ENCODE measurements around the gene ANAPC10. TPM values are rescaled to one million over a fixed set of nuclear protein-coding genes. Genes with fewer than 3 reads are reported as not detected.

The ANAPC10 gene
- total RNA-seq, 1 experiment from 2014 or later = 10.5 TPM

- in situ Hi-C loops (cut with HindIII; ENCODE audit: low pct_unique_long_range_greater_than_20kb, low sequenced_read_pairs) (no loop called here), intact Hi-C loops (cut with micrococcal nuclease; ENCODE audit: unreplicated experiment) (no loop called here)
- no peak for ATAC-seq
- no TSS peak for BruUV-seq (replicated peaks)
- TF ChIP-seq REST (IDR thresholded peaks at IDR 0.05; ENCODE audit: insufficient read depth in 1 of 2, low read depth in 2 of 2, low read length in 1 of 2) (no peak), TCF7L2 (IDR thresholded peaks at IDR 0.05; ENCODE audit: low read depth, low read length) (no peak), SIN3A (IDR thresholded peaks at IDR 0.05; ENCODE audit: borderline replicate concordance, insufficient read depth, low read depth, low read length) (no peak), CTCF (IDR thresholded peaks at IDR 0.05) (no peak), POLR2AphosphoS5 (IDR thresholded peaks at IDR 0.05; ENCODE audit: low read depth, low read length) (no peak)
- POLR2A ChIA-PET = no interaction called here
- Histone ChIP-seq H3K27me3 (ENCODE audit: control insufficient read depth, insufficient read depth, low read length) (no peaks in the 10 kb centered on the region), H3K9me3 (ENCODE audit: control insufficient read depth, insufficient read depth, low read depth, low read length) (no peaks in the 10 kb centered on the region), H3K36me3 (ENCODE audit: control insufficient read depth, insufficient read depth, low read length) (no peaks in the 10 kb centered on the region; the same call in 1 of the 2 replicates), H3K4me1 (ENCODE audit: control insufficient read depth, insufficient read depth, low read length) (no peaks in the 10 kb centered on the region), H3K4me3 (ENCODE audit: low read depth in 2 of 2, low read length in 2 of 2) (no peak overlapping the region), H3K27ac (ENCODE audit: low read length) (no peak overlapping the region)
- DNase-seq (ENCODE audit: low read depth, low spot score) = no peak
- CTCF ChIA-PET = no interaction called here
These were observed 39.7 kb downstream of the ANAPC10 start for GRCh38 chr4:145058256-145058655.

- CTCF ChIA-PET = no interaction called here
- DNase-seq (ENCODE audit: low read depth, low spot score) = no peak
- TF ChIP-seq CTCF (IDR thresholded peaks at IDR 0.05) = no peak
- no peak for TF ChIP-seq REST (IDR thresholded peaks at IDR 0.05; ENCODE audit: insufficient read depth in 1 of 2, low read depth in 2 of 2, low read length in 1 of 2)
- TF ChIP-seq POLR2AphosphoS5 (IDR thresholded peaks at IDR 0.05; ENCODE audit: low read depth, low read length) = no peak
- TF ChIP-seq TCF7L2 (IDR thresholded peaks at IDR 0.05; ENCODE audit: low read depth, low read length) = no peak
- TF ChIP-seq SIN3A (IDR thresholded peaks at IDR 0.05; ENCODE audit: borderline replicate concordance, insufficient read depth, low read depth, low read length) = no peak
- no peaks in the 10 kb centered on the region for H3K27me3 ChIP-seq (ENCODE audit: control insufficient read depth, insufficient read depth, low read length)
- POLR2A ChIA-PET = no interaction called here
- no peak for ATAC-seq
- H3K4me3 ChIP-seq (ENCODE audit: low read depth in 2 of 2, low read length in 2 of 2) = no peak overlapping the region
- H3K27ac ChIP-seq (ENCODE audit: low read length) = no peak overlapping the region
- no TSS peak for BruUV-seq (replicated peaks)
- no peaks in the 10 kb centered on the region; the same call in 1 of the 2 replicates for H3K36me3 ChIP-seq (ENCODE audit: control insufficient read depth, insufficient read depth, low read length)
- intact Hi-C loops (cut with micrococcal nuclease; ENCODE audit: unreplicated experiment) (no loop called here), in situ Hi-C loops (cut with HindIII; ENCODE audit: low pct_unique_long_range_greater_than_20kb, low sequenced_read_pairs) (no loop called here)
- no peaks in the 10 kb centered on the region for H3K4me1 ChIP-seq (ENCODE audit: control insufficient read depth, insufficient read depth, low read length)
- H3K9me3 ChIP-seq (ENCODE audit: control insufficient read depth, insufficient read depth, low read depth, low read length) = no peaks in the 10 kb centered on the region
These were observed 41.5 kb downstream of the ANAPC10 start for GRCh38 chr4:145056325-145057130.
